HG03060 (cell line): ENCODE measurements around the gene ZNF587B.
"Not testable (repeated sequence)": the region's sequence is repeated elsewhere in the genome, so short reads cannot be mapped to it uniquely, and the experiment has no call there.

Experiments used
- ATAC-seq: cut with Tn5 transposase; IDR thresholded peaks from one replicate; pipeline ENCODE4 v1.9.1; 2021; ENCODE audit warnings: low read depth, moderate number of reproducible peaks; ENCODE audit not compliant: unreplicated experiment

ZNF587B gene

GRCh38 chr19:57867868-57868492 is 37.9 kb downstream of the ZNF587B start:
- no peak for ATAC-seq

GRCh38 chr19:57869655-57870054 is 39.6 kb downstream of the ZNF587B start:
- ATAC-seq, result not testable (repeated sequence)

GRCh38 chr19:57870225-57870624 is 40.1 kb downstream of the ZNF587B start:
- no peak for ATAC-seq

GRCh38 chr19:57872450-57872849 is 42.4 kb downstream of the ZNF587B start:
- no peak for ATAC-seq

GRCh38 chr19:57873883-57874799 is 44.0 kb downstream of the ZNF587B start:
- not testable (repeated sequence) for ATAC-seq

GRCh38 chr19:57886046-57886445 is 55.9 kb downstream of the ZNF587B start:
- no peak for ATAC-seq

GRCh38 chr19:57887195-57887941 is 57.3 kb downstream of the ZNF587B start:
- no peak for ATAC-seq

GRCh38 chr19:57888107-57888559 is 58.0 kb downstream of the ZNF587B start:
- no peak for ATAC-seq

- ATAC-seq, result peak; percentile 78
Measured at GRCh38 chr19:57888560-57889231, 58.6 kb downstream of the ZNF587B start, which contains the start of gene ZNF814. Gene ZNF814 (minus strand): TSS chr19:57889037. CDS start chr19:57888802, 235 bp downstream.

GRCh38 chr19:57890706-57891105 is 60.6 kb downstream of the ZNF587B start:
- ATAC-seq, result not testable (repeated sequence)
